SK-N-SH treated with all-trans-retinoic acid at 6 μM for 48 hours (cell line): ENCODE data around the gene OR2A5.
"Not testable (repeated sequence)": the region's sequence is repeated elsewhere in the genome, so short reads cannot be mapped to it uniquely, and the experiment has no call there.

Source experiments
- ATAC-seq: fragments of 200-7000 bp; cut with Tn5 transposase; 3 replicates; pipeline ENCODE4 v1.9.1; 2020; ENCODE audit warnings: mild to moderate bottlenecking, moderate library complexity
- ARNTL ChIP-seq: fragments of 450-650 bp; formaldehyde crosslinking; IDR thresholded peaks from 2 replicates; pipeline ENCODE4 v1.5.0; 2020; ENCODE audit warnings: low read depth, mild to moderate bottlenecking, moderate library complexity, borderline replicate concordance
- BACH2 ChIP-seq: fragments of 250-450 bp; sonication (Bioruptor Pico); IDR thresholded peaks from 2 replicates; pipeline ENCODE4 v1.9.0; 2021; ENCODE audit warnings: mild to moderate bottlenecking, borderline replicate concordance
- CSDC2 ChIP-seq: fragments of 250-450 bp; sonication (Bioruptor Pico); IDR thresholded peaks from 2 replicates; pipeline ENCODE4 v1.5.0; 2020; ENCODE audit warnings: mild to moderate bottlenecking, moderate library complexity
- CSRNP3 ChIP-seq: fragments of 250-450 bp; sonication (Bioruptor Pico); IDR thresholded peaks from 2 replicates; pipeline ENCODE4 v1.5.1; 2021; ENCODE audit warnings: mild to moderate bottlenecking, moderate library complexity
- ESRRG ChIP-seq: fragments of 250-450 bp; sonication (Bioruptor Pico); IDR thresholded peaks from 2 replicates; pipeline ENCODE4 v1.6.1; 2021; ENCODE audit warnings: mild to moderate bottlenecking
- GLIS3 ChIP-seq: fragments of 250-450 bp; sonication (Bioruptor Pico); IDR thresholded peaks from 2 replicates; pipeline ENCODE4 v1.5.0; 2020; ENCODE audit warnings: mild to moderate bottlenecking, moderate library complexity
- ISL1 ChIP-seq: fragments of 250-450 bp; sonication (Bioruptor Pico); IDR thresholded peaks from 2 replicates; pipeline ENCODE4 v2.1.2; 2022; ENCODE audit warnings: mild to moderate bottlenecking, moderate library complexity
- OSR1 ChIP-seq: fragments of 250-450 bp; sonication (Bioruptor Pico); IDR thresholded peaks from 2 replicates; pipeline ENCODE4 v1.8.0; 2022; ENCODE audit warnings: moderate library complexity, mild to moderate bottlenecking, inconsistent platforms
- PPARA ChIP-seq: fragments of 250-450 bp; sonication (Bioruptor Pico); IDR thresholded peaks from 2 replicates; pipeline ENCODE4 v1.5.0; 2020; ENCODE audit warnings: mild to moderate bottlenecking, borderline replicate concordance
- RARB ChIP-seq: fragments of 250-450 bp; sonication (Bioruptor Pico); IDR thresholded peaks from 2 replicates; pipeline ENCODE4 v1.8.0; 2021; ENCODE audit warnings: mild to moderate bottlenecking, moderate library complexity
- SNAI2 ChIP-seq: fragments of 250-450 bp; sonication (Bioruptor Pico); IDR thresholded peaks from 2 replicates; pipeline ENCODE4 v1.5.0; 2020; ENCODE audit warnings: mild to moderate bottlenecking, moderate library complexity
- TOX ChIP-seq: fragments of 250-450 bp; sonication (Bioruptor Pico); IDR thresholded peaks from 2 replicates; pipeline ENCODE4 v1.8.0; 2021; ENCODE audit warnings: mild to moderate bottlenecking, moderate library complexity, borderline replicate concordance
- ZC3H10 ChIP-seq: fragments of 250-450 bp; sonication (Bioruptor Pico); IDR thresholded peaks from 2 replicates; pipeline ENCODE4 v1.5.1; 2021; ENCODE audit warnings: mild to moderate bottlenecking, moderate library complexity
- ZFP3 ChIP-seq: fragments of 250-450 bp; sonication (Bioruptor Pico); IDR thresholded peaks from 2 replicates; pipeline ENCODE4 v1.5.0; 2020; ENCODE audit warnings: mild to moderate bottlenecking, moderate library complexity
- ZFP30 ChIP-seq: fragments of 450-650 bp; formaldehyde crosslinking; IDR thresholded peaks from 2 replicates; pipeline ENCODE4 v1.5.0; 2022; ENCODE audit warnings: mild to moderate bottlenecking, moderate library complexity
- ZNF565 ChIP-seq: fragments of 450-650 bp; formaldehyde crosslinking; conservative IDR thresholded peaks from 2 replicates; pipeline ENCODE4 v1.5.0; 2020; ENCODE audit warnings: low read depth, mild to moderate bottlenecking, moderate library complexity
- ZNF70 ChIP-seq: fragments of 450-650 bp; formaldehyde crosslinking; IDR thresholded peaks from 2 replicates; pipeline ENCODE4 v1.5.0; 2020; ENCODE audit warnings: mild to moderate bottlenecking, moderate library complexity
- ZNF8 ChIP-seq: fragments of 450-650 bp; formaldehyde crosslinking; IDR thresholded peaks from 2 replicates; pipeline ENCODE4 v1.5.0; 2020; ENCODE audit warnings: mild to moderate bottlenecking, moderate library complexity
- TF ChIP-seq, protein P1 (sequence below): fragments of 250-450 bp; sonication (Bioruptor Pico); IDR thresholded peaks from 2 replicates; pipeline ENCODE4 v1.5.1; 2020; ENCODE audit warnings: low read depth, mild to moderate bottlenecking, moderate library complexity
- TF ChIP-seq, protein P2 (sequence below): fragments of 250-450 bp; sonication (Bioruptor Pico); IDR thresholded peaks from 2 replicates; pipeline ENCODE4 v1.8.0; 2021; ENCODE audit warnings: low read depth, mild to moderate bottlenecking, moderate library complexity, borderline replicate concordance
- TF ChIP-seq, protein P3 (sequence below): fragments of 250-450 bp; sonication (Bioruptor Pico); IDR thresholded peaks from 2 replicates; pipeline ENCODE4 v1.8.0; 2020; ENCODE audit warnings: mild to moderate bottlenecking, moderate library complexity, borderline replicate concordance
- TF ChIP-seq, protein P4 (sequence below): fragments of 250-450 bp; sonication (Bioruptor Pico); IDR thresholded peaks from 2 replicates; pipeline ENCODE4 v1.5.0; 2020; ENCODE audit warnings: mild to moderate bottlenecking, moderate library complexity

OR2A5 gene

GRCh38 chr7:144004703-144005102 is 44.0 kb upstream of the OR2A5 start:
- no peak for TF ChIP-seq ESRRG (CRISPR knock-in tag)
- TF ChIP-seq TOX (CRISPR knock-in tag) = no peak
- TF ChIP-seq, protein P1, sequence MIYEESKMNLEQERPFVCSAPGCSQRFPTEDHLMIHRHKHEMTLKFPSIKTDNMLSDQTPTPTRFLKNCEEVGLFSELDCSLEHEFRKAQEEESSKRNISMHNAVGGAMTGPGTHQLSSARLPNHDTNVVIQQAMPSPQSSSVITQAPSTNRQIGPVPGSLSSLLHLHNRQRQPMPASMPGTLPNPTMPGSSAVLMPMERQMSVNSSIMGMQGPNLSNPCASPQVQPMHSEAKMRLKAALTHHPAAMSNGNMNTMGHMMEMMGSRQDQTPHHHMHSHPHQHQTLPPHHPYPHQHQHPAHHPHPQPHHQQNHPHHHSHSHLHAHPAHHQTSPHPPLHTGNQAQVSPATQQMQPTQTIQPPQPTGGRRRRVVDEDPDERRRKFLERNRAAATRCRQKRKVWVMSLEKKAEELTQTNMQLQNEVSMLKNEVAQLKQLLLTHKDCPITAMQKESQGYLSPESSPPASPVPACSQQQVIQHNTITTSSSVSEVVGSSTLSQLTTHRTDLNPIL (CRISPR knock-in tag) = no peak
- no peak for ATAC-seq

DNA sequence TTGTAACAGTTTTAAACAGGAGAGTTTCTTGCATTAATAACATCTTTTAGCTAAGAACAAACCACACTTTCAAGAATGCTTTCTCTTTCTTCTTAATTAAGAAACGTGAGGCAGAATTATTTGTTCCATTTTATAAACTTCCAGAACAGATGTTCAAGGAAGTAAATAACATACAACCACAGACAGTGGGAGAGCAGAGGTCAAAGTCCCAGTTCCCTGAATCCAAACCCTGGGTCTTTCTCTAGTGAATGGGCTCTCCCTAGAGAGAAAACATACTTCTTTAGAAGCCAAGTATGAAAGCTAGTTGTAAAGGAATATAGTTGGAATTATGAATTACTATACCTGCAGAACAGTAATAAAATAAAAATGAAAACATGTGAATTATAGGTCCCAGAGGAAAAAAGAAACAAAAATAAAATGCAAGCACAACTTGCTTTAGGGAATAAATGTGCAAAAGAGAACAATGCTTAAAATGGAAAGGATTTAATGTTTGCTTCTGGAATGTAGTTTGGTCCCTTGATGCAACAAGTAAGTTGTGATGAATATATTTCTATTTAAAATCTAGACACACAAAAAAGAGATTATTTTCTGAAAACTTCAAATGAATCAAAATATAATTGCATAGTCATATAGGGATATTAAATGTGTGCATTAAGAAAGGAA is 42.6 kb upstream of the OR2A5 start:
- no peak for ATAC-seq
- TF ChIP-seq ARNTL (no peak), ZC3H10 (CRISPR knock-in tag) (no peak), TOX (CRISPR knock-in tag) (no peak)
- TF ChIP-seq, protein P2, sequence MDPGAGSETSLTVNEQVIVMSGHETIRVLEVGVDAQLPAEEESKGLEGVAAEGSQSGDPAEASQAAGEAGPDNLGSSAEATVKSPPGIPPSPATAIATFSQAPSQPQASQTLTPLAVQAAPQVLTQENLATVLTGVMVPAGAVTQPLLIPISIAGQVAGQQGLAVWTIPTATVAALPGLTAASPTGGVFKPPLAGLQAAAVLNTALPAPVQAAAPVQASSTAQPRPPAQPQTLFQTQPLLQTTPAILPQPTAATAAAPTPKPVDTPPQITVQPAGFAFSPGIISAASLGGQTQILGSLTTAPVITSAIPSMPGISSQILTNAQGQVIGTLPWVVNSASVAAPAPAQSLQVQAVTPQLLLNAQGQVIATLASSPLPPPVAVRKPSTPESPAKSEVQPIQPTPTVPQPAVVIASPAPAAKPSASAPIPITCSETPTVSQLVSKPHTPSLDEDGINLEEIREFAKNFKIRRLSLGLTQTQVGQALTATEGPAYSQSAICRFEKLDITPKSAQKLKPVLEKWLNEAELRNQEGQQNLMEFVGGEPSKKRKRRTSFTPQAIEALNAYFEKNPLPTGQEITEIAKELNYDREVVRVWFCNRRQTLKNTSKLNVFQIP (CRISPR knock-in tag) = no peak

DNA sequence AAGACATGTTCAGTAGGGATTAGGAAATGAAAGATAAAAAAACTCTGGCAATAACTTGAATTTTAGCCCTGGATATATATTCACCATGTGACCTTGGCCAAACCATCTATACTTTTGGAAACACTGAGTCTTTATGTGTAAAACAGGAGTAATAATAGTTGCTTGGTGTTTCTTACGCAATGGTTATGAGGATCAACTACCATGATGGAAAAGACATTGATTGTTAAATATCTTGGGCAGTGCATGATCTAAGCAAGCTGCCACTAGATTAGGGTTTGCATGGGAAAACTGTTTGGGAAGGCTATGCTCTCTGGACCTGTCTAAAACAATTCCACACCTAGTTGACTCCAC is 42.1 kb upstream of the OR2A5 start:
- no peak for ATAC-seq
- TF ChIP-seq RARB (no peak), ARNTL (no peak), PPARA (CRISPR knock-in tag) (no peak), ZFP30 (CRISPR knock-in tag) (no peak), ISL1 (no peak)
- TF ChIP-seq, all 23 proteins: peak for 0

DNA sequence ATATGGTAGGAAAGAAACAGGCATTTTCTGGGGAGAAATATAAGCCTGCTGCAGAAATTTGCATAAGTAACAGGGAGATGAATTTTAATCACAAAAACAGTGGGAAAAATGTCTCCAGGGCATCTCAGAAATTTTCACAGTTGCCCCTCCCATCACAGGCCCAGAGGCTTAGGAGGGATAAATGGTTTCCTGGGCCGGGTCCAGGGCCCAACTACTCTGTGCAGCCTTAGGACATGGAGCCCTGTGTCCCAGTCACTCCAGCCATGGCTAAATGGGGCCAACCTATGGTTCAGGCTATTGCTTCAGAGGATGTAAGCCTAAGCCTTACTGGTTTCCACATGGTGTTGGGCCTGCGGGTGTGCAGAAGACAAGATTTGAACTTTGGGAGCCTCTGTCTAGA is 39.4 kb upstream of the OR2A5 start:
- ATAC-seq = no peak
- TF ChIP-seq ZNF70 (CRISPR knock-in tag) (no peak), SNAI2 (CRISPR knock-in tag) (no peak), PPARA (CRISPR knock-in tag) (no peak), BACH2 (CRISPR knock-in tag) (no peak), ZFP3 (CRISPR knock-in tag) (no peak), TOX (CRISPR knock-in tag) (no peak), ZFP30 (CRISPR knock-in tag) (no peak), CSRNP3 (no peak), ISL1 (no peak), OSR1 (CRISPR knock-in tag) (no peak), GLIS3 (CRISPR knock-in tag) (no peak), ZNF8 (CRISPR knock-in tag) (no peak), ZNF565 (CRISPR knock-in tag) (no peak), CSDC2 (CRISPR knock-in tag) (no peak), ZC3H10 (CRISPR knock-in tag) (no peak)
- TF ChIP-seq, protein P3, sequence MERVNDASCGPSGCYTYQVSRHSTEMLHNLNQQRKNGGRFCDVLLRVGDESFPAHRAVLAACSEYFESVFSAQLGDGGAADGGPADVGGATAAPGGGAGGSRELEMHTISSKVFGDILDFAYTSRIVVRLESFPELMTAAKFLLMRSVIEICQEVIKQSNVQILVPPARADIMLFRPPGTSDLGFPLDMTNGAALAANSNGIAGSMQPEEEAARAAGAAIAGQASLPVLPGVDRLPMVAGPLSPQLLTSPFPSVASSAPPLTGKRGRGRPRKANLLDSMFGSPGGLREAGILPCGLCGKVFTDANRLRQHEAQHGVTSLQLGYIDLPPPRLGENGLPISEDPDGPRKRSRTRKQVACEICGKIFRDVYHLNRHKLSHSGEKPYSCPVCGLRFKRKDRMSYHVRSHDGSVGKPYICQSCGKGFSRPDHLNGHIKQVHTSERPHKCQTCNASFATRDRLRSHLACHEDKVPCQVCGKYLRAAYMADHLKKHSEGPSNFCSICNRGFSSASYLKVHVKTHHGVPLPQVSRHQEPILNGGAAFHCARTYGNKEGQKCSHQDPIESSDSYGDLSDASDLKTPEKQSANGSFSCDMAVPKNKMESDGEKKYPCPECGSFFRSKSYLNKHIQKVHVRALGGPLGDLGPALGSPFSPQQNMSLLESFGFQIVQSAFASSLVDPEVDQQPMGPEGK (CRISPR knock-in tag) = no peak
- TF ChIP-seq, protein P4, sequence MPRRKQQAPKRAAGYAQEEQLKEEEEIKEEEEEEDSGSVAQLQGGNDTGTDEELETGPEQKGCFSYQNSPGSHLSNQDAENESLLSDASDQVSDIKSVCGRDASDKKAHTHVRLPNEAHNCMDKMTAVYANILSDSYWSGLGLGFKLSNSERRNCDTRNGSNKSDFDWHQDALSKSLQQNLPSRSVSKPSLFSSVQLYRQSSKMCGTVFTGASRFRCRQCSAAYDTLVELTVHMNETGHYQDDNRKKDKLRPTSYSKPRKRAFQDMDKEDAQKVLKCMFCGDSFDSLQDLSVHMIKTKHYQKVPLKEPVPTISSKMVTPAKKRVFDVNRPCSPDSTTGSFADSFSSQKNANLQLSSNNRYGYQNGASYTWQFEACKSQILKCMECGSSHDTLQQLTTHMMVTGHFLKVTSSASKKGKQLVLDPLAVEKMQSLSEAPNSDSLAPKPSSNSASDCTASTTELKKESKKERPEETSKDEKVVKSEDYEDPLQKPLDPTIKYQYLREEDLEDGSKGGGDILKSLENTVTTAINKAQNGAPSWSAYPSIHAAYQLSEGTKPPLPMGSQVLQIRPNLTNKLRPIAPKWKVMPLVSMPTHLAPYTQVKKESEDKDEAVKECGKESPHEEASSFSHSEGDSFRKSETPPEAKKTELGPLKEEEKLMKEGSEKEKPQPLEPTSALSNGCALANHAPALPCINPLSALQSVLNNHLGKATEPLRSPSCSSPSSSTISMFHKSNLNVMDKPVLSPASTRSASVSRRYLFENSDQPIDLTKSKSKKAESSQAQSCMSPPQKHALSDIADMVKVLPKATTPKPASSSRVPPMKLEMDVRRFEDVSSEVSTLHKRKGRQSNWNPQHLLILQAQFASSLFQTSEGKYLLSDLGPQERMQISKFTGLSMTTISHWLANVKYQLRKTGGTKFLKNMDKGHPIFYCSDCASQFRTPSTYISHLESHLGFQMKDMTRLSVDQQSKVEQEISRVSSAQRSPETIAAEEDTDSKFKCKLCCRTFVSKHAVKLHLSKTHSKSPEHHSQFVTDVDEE (CRISPR knock-in tag) = no peak
- TF ChIP-seq, protein P1 (CRISPR knock-in tag) = no peak

DNA sequence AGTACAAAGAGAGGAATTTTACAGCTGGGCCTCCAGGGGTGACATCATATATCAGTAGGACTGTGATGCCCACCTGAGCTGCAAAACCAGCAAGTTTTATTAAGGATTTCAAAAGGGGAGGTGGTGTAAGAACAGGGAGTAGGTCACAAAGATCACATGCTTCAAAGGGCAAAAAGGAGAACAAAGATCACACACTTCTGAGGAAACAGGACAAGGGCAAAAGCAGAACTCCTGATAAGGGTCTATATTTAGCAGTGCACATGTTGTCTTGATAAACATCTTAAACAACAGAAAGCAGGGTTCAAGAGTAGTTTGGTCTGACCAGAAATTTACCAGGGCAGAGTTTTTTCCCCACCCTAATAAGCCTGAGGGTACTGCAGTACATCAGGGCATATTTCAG is 38.7 kb upstream of the OR2A5 start:
- ATAC-seq = not testable (repeated sequence)

- not testable (repeated sequence) for ATAC-seq
Observed at GRCh38 chr7:144010821-144011220, 37.9 kb upstream of the OR2A5 start.
